ENCODE results near the gene LRRIQ3.

The LRRIQ3 gene

GRCh38 chr1:74005533-74005932 is 192.4 kb downstream of the LRRIQ3 start:
- no peak for TF ChIP-seq CTCF (IDR thresholded peaks at IDR 0.05; ENCODE audit: borderline replicate concordance, control extremely low read depth, extremely low read depth, insufficient read depth, missing control alignments)
- in situ Hi-C loops (cut with MboI; ENCODE audit: low sequenced_read_pairs, unreplicated experiment) = no loop called here
- DNase-seq (ENCODE audit: low spot score) = no peak

GRCh38 chr1:74003806-74004205 is 194.2 kb downstream of the LRRIQ3 start:
- TF ChIP-seq CTCF (IDR thresholded peaks at IDR 0.05; ENCODE audit: borderline replicate concordance, control extremely low read depth, extremely low read depth, insufficient read depth, missing control alignments) = no peak
- in situ Hi-C loops (cut with MboI; ENCODE audit: low sequenced_read_pairs, unreplicated experiment) = no loop called here
- DNase-seq (ENCODE audit: low spot score) = no peak

- in situ Hi-C loops (cut with MboI; ENCODE audit: low sequenced_read_pairs, unreplicated experiment) = no loop called here
- peak; percentile 22 for DNase-seq (ENCODE audit: low spot score)
- peak; percentile 47 for TF ChIP-seq CTCF (IDR thresholded peaks at IDR 0.05; ENCODE audit: borderline replicate concordance, control extremely low read depth, extremely low read depth, insufficient read depth, missing control alignments)
Measured at GRCh38 chr1:73998348-73998959, 199.5 kb downstream of the LRRIQ3 start.

GRCh38 chr1:73980324-73981040 is 217.5 kb downstream of the LRRIQ3 start:
- TF ChIP-seq CTCF (IDR thresholded peaks at IDR 0.05; ENCODE audit: borderline replicate concordance, control extremely low read depth, extremely low read depth, insufficient read depth, missing control alignments) = no peak
- in situ Hi-C loops (cut with MboI; ENCODE audit: low sequenced_read_pairs, unreplicated experiment) = no loop called here
- DNase-seq (ENCODE audit: low spot score) = no peak

- DNase-seq (ENCODE audit: low spot score) = no peak
- TF ChIP-seq CTCF (IDR thresholded peaks at IDR 0.05; ENCODE audit: borderline replicate concordance, control extremely low read depth, extremely low read depth, insufficient read depth, missing control alignments) = no peak
- in situ Hi-C loops (cut with MboI; ENCODE audit: low sequenced_read_pairs, unreplicated experiment) = no loop called here
Measured at GRCh38 chr1:73979684-73980083, 218.3 kb downstream of the LRRIQ3 start.

- in situ Hi-C loops (cut with MboI; ENCODE audit: low sequenced_read_pairs, unreplicated experiment) = no loop called here
- no peak for TF ChIP-seq CTCF (IDR thresholded peaks at IDR 0.05; ENCODE audit: borderline replicate concordance, control extremely low read depth, extremely low read depth, insufficient read depth, missing control alignments)
- DNase-seq (ENCODE audit: low spot score) = no peak
Measured at GRCh38 chr1:73978964-73979363, 219.0 kb downstream of the LRRIQ3 start.
